Vagina (tissue), 2 donors: Measurements from ENCODE around the gene WSCD1.

ENCODE experiments used
- POLR2A ChIP-seq, 2 donors: fragments of 450-650 bp; IDR thresholded peaks; one replicate each; pipeline ENCODE4 v1.6.1; 2017; ENCODE audit warnings: antibody characterized with exemption in 2 of 2, mild to moderate bottlenecking in 2 of 2, moderate library complexity in 2 of 2
- TF ChIP-seq, protein P1 (sequence below), 3 experiments: fragments of 450-650 bp in 2 of 3; fragments of 200-600 bp in 1 of 3; sonication (generic) in 1 of 3; IDR thresholded peaks; one replicate each; pipeline ENCODE4 v1.5.1; 2017 to 2019; ENCODE audit warnings: antibody characterized with exemption in 3 of 3, mild to moderate bottlenecking in 2 of 3, moderate library complexity in 2 of 3

DNA sequence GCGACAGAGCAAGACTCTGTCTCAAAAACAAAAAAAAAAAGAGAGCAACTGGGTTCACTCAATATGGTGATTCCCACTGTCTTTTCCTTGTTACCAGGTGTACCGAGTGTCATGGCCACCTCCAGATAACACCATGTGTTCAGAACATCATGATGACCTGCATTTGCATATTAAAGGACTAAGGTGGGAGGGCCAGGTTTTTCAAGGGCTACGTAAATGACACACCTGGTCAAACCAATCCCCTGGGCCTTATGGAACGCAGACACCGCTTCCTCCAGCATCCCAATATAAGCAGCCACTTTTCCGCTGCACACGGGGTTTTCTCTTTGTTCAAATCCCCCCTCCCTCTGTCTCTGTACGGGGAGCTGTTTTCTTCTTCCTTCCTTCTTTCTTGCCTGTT, 29.3 kb downstream of the WSCD1 start:
- no peak for TF ChIP-seq POLR2A (IDR thresholded peaks at IDR 0.05)
- TF ChIP-seq, protein P1, sequence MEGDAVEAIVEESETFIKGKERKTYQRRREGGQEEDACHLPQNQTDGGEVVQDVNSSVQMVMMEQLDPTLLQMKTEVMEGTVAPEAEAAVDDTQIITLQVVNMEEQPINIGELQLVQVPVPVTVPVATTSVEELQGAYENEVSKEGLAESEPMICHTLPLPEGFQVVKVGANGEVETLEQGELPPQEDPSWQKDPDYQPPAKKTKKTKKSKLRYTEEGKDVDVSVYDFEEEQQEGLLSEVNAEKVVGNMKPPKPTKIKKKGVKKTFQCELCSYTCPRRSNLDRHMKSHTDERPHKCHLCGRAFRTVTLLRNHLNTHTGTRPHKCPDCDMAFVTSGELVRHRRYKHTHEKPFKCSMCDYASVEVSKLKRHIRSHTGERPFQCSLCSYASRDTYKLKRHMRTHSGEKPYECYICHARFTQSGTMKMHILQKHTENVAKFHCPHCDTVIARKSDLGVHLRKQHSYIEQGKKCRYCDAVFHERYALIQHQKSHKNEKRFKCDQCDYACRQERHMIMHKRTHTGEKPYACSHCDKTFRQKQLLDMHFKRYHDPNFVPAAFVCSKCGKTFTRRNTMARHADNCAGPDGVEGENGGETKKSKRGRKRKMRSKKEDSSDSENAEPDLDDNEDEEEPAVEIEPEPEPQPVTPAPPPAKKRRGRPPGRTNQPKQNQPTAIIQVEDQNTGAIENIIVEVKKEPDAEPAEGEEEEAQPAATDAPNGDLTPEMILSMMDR (IDR thresholded peaks at IDR 0.05) = no peak
